Osteoblast (primary cell): ENCODE data around the gene NUP37. TPM values are rescaled to one million over a fixed set of nuclear protein-coding genes. Genes with fewer than 3 reads are reported as not detected.

Source experiments
- DNase-seq: peaks from one replicate; pipeline ENCODE4 v3.0.0; 2011; ENCODE audit warnings: low spot score, mixed read lengths; ENCODE audit not compliant: insufficient read length; ENCODE audit errors: missing footprints
- H2AFZ ChIP-seq: 2 replicates; pipeline ENCODE4 v1.6.0; 2011; ENCODE audit warnings: mild to moderate bottlenecking, low read length
- H3K27ac ChIP-seq: 2 replicates; pipeline ENCODE4 v1.5.1; 2011; ENCODE audit warnings: mild to moderate bottlenecking, low read depth, low read length, moderate library complexity
- H3K27me3 ChIP-seq: 2 replicates; pipeline ENCODE4 v1.6.0; 2012; ENCODE audit warnings: mild to moderate bottlenecking, control low read depth, inconsistent platforms, low read length, moderate library complexity; ENCODE audit not compliant: insufficient read depth
- H3K36me3 ChIP-seq: 2 replicates; pipeline ENCODE4 v1.5.1; 2011; ENCODE audit warnings: mild to moderate bottlenecking, low read length, control low read depth, moderate library complexity; ENCODE audit not compliant: insufficient read depth
- H3K4me1 ChIP-seq: 2 replicates; pipeline ENCODE4 v1.5.1; 2011; ENCODE audit warnings: mild to moderate bottlenecking, low read length, control low read depth, moderate library complexity; ENCODE audit not compliant: insufficient read depth
- H3K4me2 ChIP-seq: 2 replicates; pipeline ENCODE4 v1.6.0; 2011; ENCODE audit warnings: mild to moderate bottlenecking, low read length; ENCODE audit not compliant: insufficient read depth
- H3K4me3 ChIP-seq: fragments of 200-600 bp; sonication (generic); 3 replicates; pipeline ENCODE4 v1.5.1; 2012; ENCODE audit warnings: mild to moderate bottlenecking, low read length, inconsistent platforms; ENCODE audit not compliant: insufficient read depth
- H3K79me2 ChIP-seq: 2 replicates; pipeline ENCODE4 v1.6.0; 2012; ENCODE audit warnings: mild to moderate bottlenecking, low read length, control low read depth, inconsistent platforms; ENCODE audit not compliant: insufficient read depth
- H3K9me3 ChIP-seq: 2 replicates; pipeline ENCODE4 v1.5.1; 2011; ENCODE audit warnings: low read depth, low read length, control low read depth
- H4K20me1 ChIP-seq: 2 replicates; pipeline ENCODE4 v1.6.0; 2012; ENCODE audit warnings: mild to moderate bottlenecking, low read length, control low read depth; ENCODE audit not compliant: insufficient read depth
- CTCF ChIP-seq: IDR thresholded peaks from 2 replicates; pipeline ENCODE4 v1.5.1; 2011; ENCODE audit warnings: mild to moderate bottlenecking, low read depth, low read length, moderate library complexity; ENCODE audit errors: extremely low read depth
- total RNA-seq: library from RNA; depleted of rRNA; stranded (reverse); fragments of >200 nt; gene quantifications from 2 replicates; pipeline ENCODE4 v1.2.3, GENCODE V29; 2012

The NUP37 gene
- total RNA-seq, 1 donor = 24.6 TPM

DNA sequence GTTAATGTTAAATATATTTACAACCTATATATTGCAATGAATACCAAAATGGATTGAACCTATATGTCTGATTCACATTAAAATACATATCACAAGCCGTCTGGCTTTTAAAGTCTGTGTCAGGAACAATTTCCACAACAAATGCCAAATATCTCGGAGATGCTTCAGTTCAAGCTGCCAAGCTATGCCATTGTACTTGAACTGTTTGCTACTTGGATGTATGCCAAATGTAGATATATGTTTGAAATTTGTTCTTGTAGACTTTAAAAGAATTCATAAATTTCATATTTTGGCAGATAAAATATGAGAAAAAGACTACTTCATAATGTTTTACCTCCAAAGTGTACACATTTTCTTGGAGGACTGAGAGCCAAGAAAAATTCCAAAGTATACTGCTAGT, 95.1 kb downstream of the NUP37 start:
- no peaks in the 10 kb centered on the region for H3K79me2 ChIP-seq
- no peak for DNase-seq
- H4K20me1 ChIP-seq = no peaks in the 10 kb centered on the region
- no peak overlapping the region for H3K27ac ChIP-seq
- H3K9me3 ChIP-seq = no peaks in the 10 kb centered on the region
- no peak overlapping the region for H2AFZ ChIP-seq
- H3K4me2 ChIP-seq = no peak overlapping the region
- H3K36me3 ChIP-seq = peaks cover 8% of the 10 kb centered on the region
- no peaks in the 10 kb centered on the region for H3K27me3 ChIP-seq
- peaks cover 19% of the 10 kb centered on the region for H3K4me1 ChIP-seq
- TF ChIP-seq CTCF = no peak
- H3K4me3 ChIP-seq = no peak overlapping the region

- DNase-seq = peak; percentile 50
- Histone ChIP-seq H3K9me3 (no peaks in the 10 kb centered on the region), H3K27ac (peak overlapping the region; percentile 60), H3K79me2 (no peaks in the 10 kb centered on the region), H3K4me2 (peak overlapping the region; percentile 0), H3K4me1 (peaks cover 11% of the 10 kb centered on the region), H4K20me1 (no peaks in the 10 kb centered on the region), H3K4me3 (no peak overlapping the region), H3K36me3 (peaks cover 8% of the 10 kb centered on the region), H2AFZ (no peak overlapping the region), H3K27me3 (no peaks in the 10 kb centered on the region)
- TF ChIP-seq CTCF = no peak
Observed at GRCh38 chr12:102023343-102023930, 96.5 kb downstream of the NUP37 start.

Other genes with a start within 250 kb of the NUP37 start
- gene DRAM1, start 242.5 kb downstream of the NUP37 start, total RNA-seq = 141 and 150 TPM in 2 replicates
- 113 and 136 TPM in 2 replicates for gene WASHC3, start 58.1 kb downstream of the NUP37 start, total RNA-seq
- gene PARPBP, start 69 bp upstream of the NUP37 start, total RNA-seq = 5.8 and 6.5 TPM in 2 replicates
- not detected in 2 replicates for gene PMCH, start 77.7 kb upstream of the NUP37 start, total RNA-seq